ENCODE measurements around the gene ACSL6. TPM values are rescaled to one million over a fixed set of nuclear protein-coding genes. Genes with fewer than 3 reads are reported as not detected.
A peak's percentile ranks its signal among the peaks of the same experiment; 100 is the strongest.

Gene ACSL6, protein sequence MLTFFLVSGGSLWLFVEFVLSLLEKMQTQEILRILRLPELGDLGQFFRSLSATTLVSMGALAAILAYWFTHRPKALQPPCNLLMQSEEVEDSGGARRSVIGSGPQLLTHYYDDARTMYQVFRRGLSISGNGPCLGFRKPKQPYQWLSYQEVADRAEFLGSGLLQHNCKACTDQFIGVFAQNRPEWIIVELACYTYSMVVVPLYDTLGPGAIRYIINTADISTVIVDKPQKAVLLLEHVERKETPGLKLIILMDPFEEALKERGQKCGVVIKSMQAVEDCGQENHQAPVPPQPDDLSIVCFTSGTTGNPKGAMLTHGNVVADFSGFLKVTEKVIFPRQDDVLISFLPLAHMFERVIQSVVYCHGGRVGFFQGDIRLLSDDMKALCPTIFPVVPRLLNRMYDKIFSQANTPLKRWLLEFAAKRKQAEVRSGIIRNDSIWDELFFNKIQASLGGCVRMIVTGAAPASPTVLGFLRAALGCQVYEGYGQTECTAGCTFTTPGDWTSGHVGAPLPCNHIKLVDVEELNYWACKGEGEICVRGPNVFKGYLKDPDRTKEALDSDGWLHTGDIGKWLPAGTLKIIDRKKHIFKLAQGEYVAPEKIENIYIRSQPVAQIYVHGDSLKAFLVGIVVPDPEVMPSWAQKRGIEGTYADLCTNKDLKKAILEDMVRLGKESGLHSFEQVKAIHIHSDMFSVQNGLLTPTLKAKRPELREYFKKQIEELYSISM
- not detected in 2 replicates for total RNA-seq (ENCODE audit: low replicate concordance)

DNA sequence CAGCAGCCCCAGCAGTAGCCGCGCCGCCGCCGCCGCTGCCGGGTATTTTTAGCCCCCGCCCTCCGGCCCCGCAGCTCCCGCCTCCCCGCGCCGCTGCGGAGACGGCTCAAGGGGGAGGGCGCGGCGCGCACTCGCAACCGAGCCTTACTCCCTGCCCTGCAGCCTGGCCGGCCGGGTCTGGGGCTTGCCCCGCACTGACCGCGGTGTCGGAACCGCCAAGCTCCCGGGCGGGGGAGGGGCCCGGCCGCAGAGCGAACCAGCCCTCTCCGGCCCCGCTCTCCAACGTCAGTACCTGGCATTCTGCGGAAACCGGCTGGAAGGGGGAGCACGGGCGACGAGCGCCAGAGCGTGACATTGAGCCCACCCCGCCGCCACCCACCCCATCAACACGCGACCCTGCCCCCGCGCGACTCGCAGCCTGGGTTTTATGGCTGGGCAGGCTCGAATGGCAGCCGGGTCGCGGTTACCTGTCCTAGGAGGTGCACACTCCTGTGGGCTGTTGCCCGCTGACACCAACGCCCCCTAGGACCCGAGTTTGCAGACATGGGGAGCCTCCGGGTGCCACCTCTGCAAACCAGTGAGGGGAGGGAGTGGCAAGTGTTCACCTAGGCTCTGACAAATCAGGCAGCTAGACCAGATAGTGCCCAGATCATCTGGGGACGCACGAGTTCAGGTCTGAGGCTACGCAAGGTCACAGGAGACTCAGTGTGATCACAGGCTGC is at the start of gene ACSL6:
Gene ACSL6 (minus strand): TSS at position 37 of the 722 bp plus-strand sequence. CDS start 105 bp downstream, outside the sequence.
- Histone ChIP-seq H3K79me2 (ENCODE audit: low read depth) (no peaks in the 10 kb centered on the region), H3K36me3 (no peaks in the 10 kb centered on the region), H2AFZ (replicated peaks) (peak within 1 kb of the TSS; percentile 14), H3K4me3 (peak within 1 kb of the TSS; percentile 61), H4K20me1 (ENCODE audit: low read depth) (peaks cover 34% of the 10 kb centered on the region), H3K4me2 (peak within 1 kb of the TSS; percentile 98), H3F3A (ENCODE audit: low read depth) (no peaks in the 10 kb centered on the region), H3K9me3 (ENCODE audit: low read depth) (no peaks in the 10 kb centered on the region), H3K27ac (no peak within 1 kb of the TSS), H3K27me3 (peaks cover 58% of the 10 kb centered on the region), H3K9ac (no peak within 1 kb of the TSS), H3K4me1 (peaks cover 8% of the 10 kb centered on the region)
- no peaks in the 10 kb centered on the region for H3K36me3 Mint-ChIP-seq
- H3K9me3 Mint-ChIP-seq: no peaks in the 10 kb centered on the region
- peaks cover 16% of the 10 kb centered on the region for H3K4me1 Mint-ChIP-seq
- peaks cover 33% of the 10 kb centered on the region for H3K27me3 Mint-ChIP-seq (ENCODE audit: insufficient read depth, low read depth)
- H3K27ac Mint-ChIP-seq: no peak within 1 kb of the TSS
- peak; percentile 76 for DNase-seq (ENCODE audit: low spot score)
- TF ChIP-seq EZH2 (IDR thresholded peaks at IDR 0.05) (peak; percentile 77), EZH2phosphoT487 (IDR thresholded peaks at IDR 0.05) (no peak)
- peak within 1 kb of the TSS; percentile 86 for H3K4me3 Mint-ChIP-seq

DNA sequence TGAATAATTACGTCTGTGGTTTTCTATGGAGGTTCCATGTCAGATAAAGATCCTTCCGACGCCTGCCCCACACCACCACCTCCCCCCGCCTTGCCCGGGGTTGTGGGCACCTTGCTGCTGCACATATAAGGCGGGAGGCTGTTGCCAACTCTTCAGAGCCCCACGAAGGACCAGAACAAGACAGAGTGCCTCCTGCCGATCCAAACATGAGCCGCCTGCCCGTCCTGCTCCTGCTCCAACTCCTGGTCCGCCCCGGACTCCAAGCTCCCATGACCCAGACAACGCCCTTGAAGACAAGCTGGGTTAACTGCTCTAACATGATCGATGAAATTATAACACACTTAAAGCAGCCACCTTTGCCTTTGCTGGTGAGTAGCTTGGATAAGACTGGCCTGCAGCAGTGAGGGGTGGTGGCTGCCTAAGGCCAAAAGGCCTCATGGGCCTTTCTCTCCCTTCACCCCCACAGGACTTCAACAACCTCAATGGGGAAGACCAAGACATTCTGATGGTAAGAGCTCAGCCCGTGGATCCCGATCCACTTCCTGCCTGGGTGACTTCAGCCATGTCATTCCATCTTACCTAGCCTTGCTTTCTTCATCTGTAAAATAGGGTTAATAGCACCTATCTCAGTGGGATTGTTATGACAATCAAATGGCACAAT is 49.2 kb upstream of the ACSL6 start, which contains the start of gene IL3:
Gene IL3 (plus strand): TSS at position 155 of the 661 bp plus-strand sequence. CDS start 52 bp downstream, at position 207.
- Mint-ChIP-seq H3K27me3 (ENCODE audit: insufficient read depth, low read depth) (peaks cover 5% of the 10 kb centered on the region), H3K9me3 (no peaks in the 10 kb centered on the region), H3K4me3 (no peak within 1 kb of the TSS), H3K4me1 (no peaks in the 10 kb centered on the region), H3K27ac (no peak within 1 kb of the TSS), H3K36me3 (no peaks in the 10 kb centered on the region)
- H4K20me1 ChIP-seq (ENCODE audit: low read depth): no peaks in the 10 kb centered on the region
- no peak within 1 kb of the TSS for H3K4me2 ChIP-seq
- no peaks in the 10 kb centered on the region for H3K4me1 ChIP-seq
- no peaks in the 10 kb centered on the region for H3K36me3 ChIP-seq
- DNase-seq (ENCODE audit: low spot score): no peak
- no peak within 1 kb of the TSS for H3K9ac ChIP-seq
- H2AFZ ChIP-seq (replicated peaks): no peak within 1 kb of the TSS
- H3K9me3 ChIP-seq (ENCODE audit: low read depth): no peaks in the 10 kb centered on the region
- H3K27me3 ChIP-seq: no peaks in the 10 kb centered on the region
- no peak for TF ChIP-seq EZH2 (IDR thresholded peaks at IDR 0.05)
- no peak for TF ChIP-seq EZH2phosphoT487 (IDR thresholded peaks at IDR 0.05)
- TF ChIP-seq, protein P1, sequence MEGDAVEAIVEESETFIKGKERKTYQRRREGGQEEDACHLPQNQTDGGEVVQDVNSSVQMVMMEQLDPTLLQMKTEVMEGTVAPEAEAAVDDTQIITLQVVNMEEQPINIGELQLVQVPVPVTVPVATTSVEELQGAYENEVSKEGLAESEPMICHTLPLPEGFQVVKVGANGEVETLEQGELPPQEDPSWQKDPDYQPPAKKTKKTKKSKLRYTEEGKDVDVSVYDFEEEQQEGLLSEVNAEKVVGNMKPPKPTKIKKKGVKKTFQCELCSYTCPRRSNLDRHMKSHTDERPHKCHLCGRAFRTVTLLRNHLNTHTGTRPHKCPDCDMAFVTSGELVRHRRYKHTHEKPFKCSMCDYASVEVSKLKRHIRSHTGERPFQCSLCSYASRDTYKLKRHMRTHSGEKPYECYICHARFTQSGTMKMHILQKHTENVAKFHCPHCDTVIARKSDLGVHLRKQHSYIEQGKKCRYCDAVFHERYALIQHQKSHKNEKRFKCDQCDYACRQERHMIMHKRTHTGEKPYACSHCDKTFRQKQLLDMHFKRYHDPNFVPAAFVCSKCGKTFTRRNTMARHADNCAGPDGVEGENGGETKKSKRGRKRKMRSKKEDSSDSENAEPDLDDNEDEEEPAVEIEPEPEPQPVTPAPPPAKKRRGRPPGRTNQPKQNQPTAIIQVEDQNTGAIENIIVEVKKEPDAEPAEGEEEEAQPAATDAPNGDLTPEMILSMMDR (IDR thresholded peaks at IDR 0.05): no peak
- H3K27ac ChIP-seq: no peak within 1 kb of the TSS
- H3K79me2 ChIP-seq (ENCODE audit: low read depth): no peaks in the 10 kb centered on the region
- H3F3A ChIP-seq (ENCODE audit: low read depth): no peaks in the 10 kb centered on the region
- H3K4me3 ChIP-seq: no peak within 1 kb of the TSS

DNA sequence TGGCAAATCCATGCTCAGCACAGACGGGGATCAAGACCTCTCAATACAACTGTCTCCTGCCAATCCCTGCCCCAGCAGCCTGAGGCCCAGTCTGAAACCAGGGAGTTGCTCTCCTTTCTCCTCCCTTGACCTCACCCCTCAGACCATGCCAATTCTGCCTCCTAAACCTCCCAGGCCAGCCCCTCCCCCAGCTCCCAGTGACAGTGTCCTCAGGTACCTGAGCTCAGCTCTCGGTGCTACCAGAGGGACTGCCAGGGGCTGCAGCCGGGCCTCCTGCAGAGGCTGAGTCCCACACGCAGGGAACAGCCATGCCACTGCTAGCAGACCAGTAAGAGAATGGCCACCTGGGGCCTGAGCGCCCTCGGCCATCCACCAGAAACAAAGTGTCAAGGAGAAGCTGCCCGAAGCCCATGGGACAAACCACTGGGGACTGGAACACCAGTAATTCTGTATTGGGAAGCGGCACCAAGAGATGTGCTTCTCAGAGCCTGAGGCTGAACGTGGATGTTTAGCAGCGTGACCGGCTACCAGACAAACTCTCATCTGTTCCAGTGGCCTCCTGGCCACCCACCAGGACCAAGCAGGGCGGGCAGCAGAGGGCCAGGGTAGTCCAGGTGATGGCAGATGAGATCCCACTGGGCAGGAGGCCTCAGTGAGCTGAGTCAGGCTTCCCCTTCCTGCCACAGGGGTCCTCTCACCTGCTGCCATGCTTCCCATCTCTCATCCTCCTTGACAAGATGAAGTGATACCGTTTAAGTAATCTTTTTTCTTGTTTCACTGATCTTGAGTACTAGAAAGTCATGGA is 48.4 kb upstream of the ACSL6 start:
- no peaks in the 10 kb centered on the region for H3K36me3 ChIP-seq
- no peak overlapping the region for H3K4me2 ChIP-seq
- H3K36me3 Mint-ChIP-seq: no peaks in the 10 kb centered on the region
- H2AFZ ChIP-seq (replicated peaks): no peak overlapping the region
- no peaks in the 10 kb centered on the region for H3K9me3 Mint-ChIP-seq
- no peaks in the 10 kb centered on the region for H3K9me3 ChIP-seq (ENCODE audit: low read depth)
- no peaks in the 10 kb centered on the region for H3K79me2 ChIP-seq (ENCODE audit: low read depth)
- H3K4me1 Mint-ChIP-seq: no peaks in the 10 kb centered on the region
- H3K9ac ChIP-seq: no peak overlapping the region
- H3K4me1 ChIP-seq: no peaks in the 10 kb centered on the region
- H3K27ac ChIP-seq: no peak overlapping the region
- no peak overlapping the region for H3K4me3 ChIP-seq
- TF ChIP-seq EZH2phosphoT487 (IDR thresholded peaks at IDR 0.05) (no peak), EZH2 (IDR thresholded peaks at IDR 0.05) (no peak)
- TF ChIP-seq, protein P1 (IDR thresholded peaks at IDR 0.05): no peak
- H3K27me3 Mint-ChIP-seq (ENCODE audit: insufficient read depth, low read depth): peaks cover 5% of the 10 kb centered on the region
- no peaks in the 10 kb centered on the region for H3K27me3 ChIP-seq
- no peaks in the 10 kb centered on the region for H4K20me1 ChIP-seq (ENCODE audit: low read depth)
- no peak overlapping the region for H3K27ac Mint-ChIP-seq
- H3K4me3 Mint-ChIP-seq: no peak overlapping the region
- no peaks in the 10 kb centered on the region for H3F3A ChIP-seq (ENCODE audit: low read depth)
- DNase-seq (ENCODE audit: low spot score): no peak

Measured in neural progenitor cell (in vitro differentiated cells).